ENCODE data around the gene UGGT1.

The UGGT1 gene

DNA sequence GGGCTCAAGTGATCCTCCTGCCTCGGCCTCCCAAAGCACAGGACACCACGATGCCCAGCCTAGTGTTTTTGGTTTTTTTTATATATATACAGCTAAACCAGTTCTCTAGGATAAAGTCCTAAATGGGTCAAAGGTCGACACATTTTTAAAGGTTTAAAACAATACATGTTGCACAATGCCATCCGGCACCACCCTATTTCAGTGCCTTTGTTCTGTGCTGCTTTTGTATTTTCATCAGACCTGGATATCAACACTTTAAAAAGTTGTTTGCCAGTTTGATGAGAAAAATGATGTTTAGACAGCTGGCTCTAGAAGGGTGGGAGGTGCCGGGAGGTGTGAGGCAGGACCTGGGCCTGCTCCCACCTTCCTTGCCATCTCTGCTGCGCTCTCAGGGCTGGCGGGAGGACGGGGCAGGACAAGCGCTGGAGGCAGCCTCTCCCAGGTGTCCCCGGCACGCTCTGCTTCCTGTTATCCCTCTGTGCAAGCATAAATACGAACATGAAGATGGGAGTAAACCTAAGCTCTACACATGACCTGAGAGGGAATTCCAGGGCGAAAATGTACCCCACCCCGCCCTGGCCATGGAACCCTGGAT is 124.0 kb downstream of the UGGT1 start:
- in situ Hi-C loops (cut with MboI; ENCODE audit: low pct_unique_long_range_greater_than_20kb, low sequenced_read_pairs, unreplicated experiment), result no loop called here
- TF ChIP-seq, protein P1, sequence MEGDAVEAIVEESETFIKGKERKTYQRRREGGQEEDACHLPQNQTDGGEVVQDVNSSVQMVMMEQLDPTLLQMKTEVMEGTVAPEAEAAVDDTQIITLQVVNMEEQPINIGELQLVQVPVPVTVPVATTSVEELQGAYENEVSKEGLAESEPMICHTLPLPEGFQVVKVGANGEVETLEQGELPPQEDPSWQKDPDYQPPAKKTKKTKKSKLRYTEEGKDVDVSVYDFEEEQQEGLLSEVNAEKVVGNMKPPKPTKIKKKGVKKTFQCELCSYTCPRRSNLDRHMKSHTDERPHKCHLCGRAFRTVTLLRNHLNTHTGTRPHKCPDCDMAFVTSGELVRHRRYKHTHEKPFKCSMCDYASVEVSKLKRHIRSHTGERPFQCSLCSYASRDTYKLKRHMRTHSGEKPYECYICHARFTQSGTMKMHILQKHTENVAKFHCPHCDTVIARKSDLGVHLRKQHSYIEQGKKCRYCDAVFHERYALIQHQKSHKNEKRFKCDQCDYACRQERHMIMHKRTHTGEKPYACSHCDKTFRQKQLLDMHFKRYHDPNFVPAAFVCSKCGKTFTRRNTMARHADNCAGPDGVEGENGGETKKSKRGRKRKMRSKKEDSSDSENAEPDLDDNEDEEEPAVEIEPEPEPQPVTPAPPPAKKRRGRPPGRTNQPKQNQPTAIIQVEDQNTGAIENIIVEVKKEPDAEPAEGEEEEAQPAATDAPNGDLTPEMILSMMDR (IDR thresholded peaks at IDR 0.05; ENCODE audit: extremely low read depth, insufficient read depth, missing control alignments), result no peak
- no peak for DNase-seq (ENCODE audit: low spot score)

DNA sequence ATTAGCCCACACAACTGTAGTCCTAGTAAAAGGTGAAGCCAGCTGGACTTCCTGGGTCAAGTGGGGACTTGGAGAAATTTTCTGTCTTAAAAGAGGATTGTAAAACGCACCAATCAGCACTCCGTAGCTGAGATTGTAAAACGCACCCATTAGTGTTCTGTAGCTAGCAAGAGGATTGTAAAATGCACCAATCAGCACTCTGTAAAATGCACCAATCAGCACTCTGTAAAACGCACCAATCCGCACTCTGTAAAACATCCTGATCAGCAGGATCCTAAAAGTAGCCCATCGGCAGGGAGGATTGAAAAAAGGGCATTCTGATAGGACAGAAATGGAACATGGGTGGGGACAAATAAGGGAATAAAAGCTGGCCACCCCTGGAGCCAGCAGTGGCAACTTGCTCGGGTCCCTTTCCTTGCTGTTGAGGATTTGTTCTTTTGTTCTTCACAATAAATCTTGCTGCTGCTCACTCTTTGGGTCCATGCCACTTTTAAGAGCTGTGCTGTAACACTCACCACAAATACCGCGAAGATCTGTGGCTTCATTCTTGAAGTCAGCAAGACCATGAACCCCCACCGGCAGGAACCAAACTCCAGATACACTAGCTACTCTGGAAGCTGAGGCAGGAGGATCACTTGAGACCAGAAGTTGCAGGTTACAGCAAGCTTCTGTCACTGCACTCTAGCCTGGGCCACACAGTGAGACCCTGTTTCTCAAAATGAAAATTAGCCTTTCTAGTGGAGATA is 125.1 kb downstream of the UGGT1 start:
- TF ChIP-seq, protein P1 (IDR thresholded peaks at IDR 0.05; ENCODE audit: extremely low read depth, insufficient read depth, missing control alignments), result no peak
- no peak for DNase-seq (ENCODE audit: low spot score)
- in situ Hi-C loops (cut with MboI; ENCODE audit: low pct_unique_long_range_greater_than_20kb, low sequenced_read_pairs, unreplicated experiment), result no loop called here

DNA sequence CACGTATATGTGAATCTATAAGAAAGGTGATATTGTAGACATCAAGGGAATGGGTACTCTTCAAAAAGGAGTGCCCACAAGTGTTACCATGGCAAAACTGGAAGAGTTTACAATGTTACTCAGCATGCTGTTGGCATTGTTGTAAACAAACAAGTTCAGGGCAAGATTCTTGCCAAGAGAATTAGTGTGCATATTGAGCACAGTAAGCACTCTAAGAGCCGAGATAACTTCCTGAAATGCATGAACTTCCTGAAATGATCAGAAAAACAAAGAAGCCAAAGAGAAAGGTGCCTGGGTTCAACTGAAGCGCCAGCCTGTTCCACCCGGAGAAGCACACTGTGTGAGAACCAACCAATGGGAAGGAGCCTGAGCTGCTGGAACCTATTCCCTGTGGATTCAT is 126.7 kb downstream of the UGGT1 start:
- in situ Hi-C loops (cut with MboI; ENCODE audit: low pct_unique_long_range_greater_than_20kb, low sequenced_read_pairs, unreplicated experiment), result no loop called here
- no peak for DNase-seq (ENCODE audit: low spot score)
- TF ChIP-seq, protein P1 (IDR thresholded peaks at IDR 0.05; ENCODE audit: extremely low read depth, insufficient read depth, missing control alignments), result no peak

- in situ Hi-C loops (cut with MboI; ENCODE audit: low pct_unique_long_range_greater_than_20kb, low sequenced_read_pairs, unreplicated experiment), result no loop called here
- DNase-seq (ENCODE audit: low spot score), result no peak
- TF ChIP-seq, protein P1 (IDR thresholded peaks at IDR 0.05; ENCODE audit: extremely low read depth, insufficient read depth, missing control alignments), result no peak
These were observed 128.9 kb downstream of the UGGT1 start for GRCh38 chr2:128219891-128220290.

GRCh38 chr2:128227862-128228261 is 136.9 kb downstream of the UGGT1 start:
- TF ChIP-seq, protein P1 (IDR thresholded peaks at IDR 0.05; ENCODE audit: extremely low read depth, insufficient read depth, missing control alignments), result no peak
- no peak for DNase-seq (ENCODE audit: low spot score)
- in situ Hi-C loops (cut with MboI; ENCODE audit: low pct_unique_long_range_greater_than_20kb, low sequenced_read_pairs, unreplicated experiment), result no loop called here

GRCh38 chr2:128228894-128229293 is 137.9 kb downstream of the UGGT1 start:
- DNase-seq (ENCODE audit: low spot score), result no peak
- in situ Hi-C loops (cut with MboI; ENCODE audit: low pct_unique_long_range_greater_than_20kb, low sequenced_read_pairs, unreplicated experiment), result no loop called here

More at GRCh38 chr2:128228894-128229293, 137.9 kb downstream of the UGGT1 start:
- TF ChIP-seq, protein P1 (IDR thresholded peaks at IDR 0.05; ENCODE audit: extremely low read depth, insufficient read depth, missing control alignments), result no peak
